IMR-90 (cell line): ENCODE results near the gene BCL2.

Experiments used
- BHLHE40 ChIP-seq: fragments of 150-350 bp; IDR thresholded peaks from 2 replicates; pipeline ENCODE4 v1.6.1; 2016; ENCODE audit warnings: mild to moderate bottlenecking, low read depth, low read length
- CEBPB ChIP-seq: IDR thresholded peaks from 2 replicates; pipeline ENCODE4 v1.6.1; 2012; ENCODE audit warnings: low read depth, low read length, improper control_type of control experiment
- CHD1 ChIP-seq: IDR thresholded peaks from 2 replicates; pipeline ENCODE4 v1.6.1; 2012; ENCODE audit warnings: low read depth, low read length, improper control_type of control experiment
- CTCF ChIP-seq: conservative IDR thresholded peaks from 2 replicates; pipeline ENCODE4 v1.5.1; 2012; ENCODE audit warnings: mild to moderate bottlenecking, low read depth, low read length, improper control_type of control experiment
- MAFK ChIP-seq: IDR thresholded peaks from 2 replicates; pipeline ENCODE4 v1.6.1; 2012; ENCODE audit warnings: low read depth, low read length, improper control_type of control experiment
- MAZ ChIP-seq: IDR thresholded peaks from 2 replicates; pipeline ENCODE4 v1.6.1; 2012; ENCODE audit warnings: low read depth, mild to moderate bottlenecking, low read length, improper control_type of control experiment, moderate library complexity, borderline replicate concordance
- MXI1 ChIP-seq: IDR thresholded peaks from 2 replicates; pipeline ENCODE4 v1.6.1; 2012; ENCODE audit warnings: low read depth, mild to moderate bottlenecking, low read length, moderate library complexity, borderline replicate concordance
- NFE2L2 ChIP-seq: fragments of 150-350 bp; IDR thresholded peaks from 2 replicates; pipeline ENCODE4 v1.6.1; 2016; ENCODE audit warnings: low read depth, mild to moderate bottlenecking, low read length
- POLR2A ChIP-seq: IDR thresholded peaks from 2 replicates; pipeline ENCODE4 v1.6.1; 2012; ENCODE audit warnings: mild to moderate bottlenecking, low read depth, low read length
- RAD21 ChIP-seq: IDR thresholded peaks from 2 replicates; pipeline ENCODE4 v1.6.1; 2012; ENCODE audit warnings: low read length, improper control_type of control experiment
- RCOR1 ChIP-seq: IDR thresholded peaks from 2 replicates; pipeline ENCODE4 v1.6.1; 2012; ENCODE audit warnings: mild to moderate bottlenecking, low read length, improper control_type of control experiment; ENCODE audit not compliant: insufficient replicate concordance
- RFX5 ChIP-seq: IDR thresholded peaks from 2 replicates; pipeline ENCODE4 v1.8.0; 2012; ENCODE audit warnings: low read depth, mild to moderate bottlenecking, low read length, moderate library complexity
- SMC3 ChIP-seq: fragments of 150-350 bp; IDR thresholded peaks from 2 replicates; pipeline ENCODE4 v1.6.1; 2016; ENCODE audit warnings: low read depth, mild to moderate bottlenecking, antibody characterized with exemption, low read length, moderate library complexity
- USF2 ChIP-seq: fragments of 150-350 bp; IDR thresholded peaks from 2 replicates; pipeline ENCODE4 v1.6.1; 2017; ENCODE audit warnings: mild to moderate bottlenecking, antibody characterized with exemption, low read length, low read depth

DNA sequence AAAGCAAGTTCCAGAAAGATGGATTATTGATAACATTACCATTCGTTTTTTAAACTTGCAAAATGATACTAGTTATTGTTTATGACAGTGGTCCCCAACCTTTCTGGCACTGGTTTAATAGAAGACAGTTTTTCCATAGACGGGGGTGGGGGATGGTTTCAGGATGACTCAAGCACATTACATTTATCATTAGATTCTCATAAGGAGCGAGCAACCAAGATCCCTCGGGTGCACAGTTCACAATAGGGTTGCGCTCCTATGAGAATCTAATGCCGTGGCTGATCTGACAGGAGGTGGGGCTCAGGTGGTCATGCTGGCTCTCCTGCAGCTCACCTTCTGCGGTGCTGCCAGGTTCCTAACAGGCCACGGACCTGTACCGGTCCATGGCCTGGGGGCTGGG is 86.2 kb downstream of the BCL2 start:
- TF ChIP-seq CTCF (no peak), RAD21 (no peak), MXI1 (no peak), POLR2A (no peak), SMC3 (no peak), CEBPB (no peak), RFX5 (no peak), CHD1 (no peak), MAFK (no peak), RCOR1 (no peak), NFE2L2 (no peak), BHLHE40 (no peak), USF2 (no peak), MAZ (no peak)
